Gastroesophageal sphincter (tissue), 3 donors: Measurements from ENCODE around the gene CARD11.

Experiments used
- CTCF ChIP-seq, 4 experiments: fragments of 200-600 bp in 2 of 4; fragments of 450-650 bp in 2 of 4; sonication (generic) in 1 of 4; IDR thresholded peaks; one replicate each; pipeline ENCODE4 v1.5.1; 2017 to 2019; ENCODE audit warnings: antibody characterized with exemption in 4 of 4, mild to moderate bottlenecking in 2 of 4, moderate library complexity in 2 of 4
- EP300 ChIP-seq: sonication (generic); formaldehyde crosslinking; IDR thresholded peaks from one replicate; pipeline ENCODE4 v1.6.1; 2017; ENCODE audit warnings: antibody characterized with exemption, mild to moderate bottlenecking
- POLR2A ChIP-seq, 2 donors: fragments of 450-650 bp; IDR thresholded peaks; one replicate each; pipeline ENCODE4 v1.6.1; 2017; ENCODE audit warnings: antibody characterized with exemption in 2 of 2, mild to moderate bottlenecking in 2 of 2, moderate library complexity in 1 of 2
- POLR2AphosphoS5 ChIP-seq: sonication (generic); formaldehyde crosslinking; IDR thresholded peaks from one replicate; pipeline ENCODE4 v1.6.1; 2017; ENCODE audit warnings: antibody characterized with exemption

GRCh38 chr7:2928256-2928612 is 115.4 kb downstream of the CARD11 start:
- no peak for TF ChIP-seq POLR2A (IDR thresholded peaks at IDR 0.05)
- no peak for TF ChIP-seq EP300
- no peak for TF ChIP-seq CTCF (IDR thresholded peaks at IDR 0.05)
- TF ChIP-seq POLR2AphosphoS5: no peak
